Measurements from ENCODE around the gene NECAB2.

DNA sequence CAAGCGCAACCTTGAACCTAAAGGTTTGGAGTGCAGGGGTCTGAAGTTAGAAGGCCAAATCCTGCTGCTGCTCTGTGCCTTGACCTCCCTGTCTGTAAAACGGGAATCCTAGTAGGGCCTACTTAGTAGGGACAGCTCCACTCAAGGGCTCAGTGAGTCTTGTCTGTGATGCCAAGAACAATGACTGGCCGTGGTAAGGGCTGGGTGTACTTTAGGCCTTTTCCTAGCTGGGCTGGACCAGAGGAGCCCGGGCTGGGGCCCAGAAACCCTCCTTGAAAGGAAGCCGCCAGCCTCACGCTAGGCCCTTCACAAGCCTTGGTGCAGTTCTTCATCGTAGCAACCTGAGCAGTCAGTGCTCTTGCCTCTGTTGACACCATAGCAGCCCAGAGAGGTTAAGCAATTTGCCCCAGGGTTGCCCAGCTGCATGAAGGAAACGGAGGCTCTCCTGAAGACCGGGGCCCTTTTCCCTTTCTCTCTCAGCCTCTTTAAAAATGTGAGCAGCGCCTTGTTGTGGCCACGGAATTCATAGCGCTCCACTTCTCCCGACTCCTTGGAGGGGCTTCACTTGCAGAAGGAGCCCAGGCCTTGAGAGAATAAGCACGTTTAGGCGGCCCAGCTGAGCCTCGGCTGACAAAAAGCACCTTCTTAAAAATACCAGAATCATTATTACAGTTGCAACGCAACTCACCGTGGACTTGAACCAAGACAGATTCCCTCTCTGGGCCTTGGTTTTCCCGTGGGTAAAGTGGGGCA is 4.4 kb downstream of the NECAB2 start:
- TF ChIP-seq, protein P1, sequence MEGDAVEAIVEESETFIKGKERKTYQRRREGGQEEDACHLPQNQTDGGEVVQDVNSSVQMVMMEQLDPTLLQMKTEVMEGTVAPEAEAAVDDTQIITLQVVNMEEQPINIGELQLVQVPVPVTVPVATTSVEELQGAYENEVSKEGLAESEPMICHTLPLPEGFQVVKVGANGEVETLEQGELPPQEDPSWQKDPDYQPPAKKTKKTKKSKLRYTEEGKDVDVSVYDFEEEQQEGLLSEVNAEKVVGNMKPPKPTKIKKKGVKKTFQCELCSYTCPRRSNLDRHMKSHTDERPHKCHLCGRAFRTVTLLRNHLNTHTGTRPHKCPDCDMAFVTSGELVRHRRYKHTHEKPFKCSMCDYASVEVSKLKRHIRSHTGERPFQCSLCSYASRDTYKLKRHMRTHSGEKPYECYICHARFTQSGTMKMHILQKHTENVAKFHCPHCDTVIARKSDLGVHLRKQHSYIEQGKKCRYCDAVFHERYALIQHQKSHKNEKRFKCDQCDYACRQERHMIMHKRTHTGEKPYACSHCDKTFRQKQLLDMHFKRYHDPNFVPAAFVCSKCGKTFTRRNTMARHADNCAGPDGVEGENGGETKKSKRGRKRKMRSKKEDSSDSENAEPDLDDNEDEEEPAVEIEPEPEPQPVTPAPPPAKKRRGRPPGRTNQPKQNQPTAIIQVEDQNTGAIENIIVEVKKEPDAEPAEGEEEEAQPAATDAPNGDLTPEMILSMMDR (IDR thresholded peaks at IDR 0.05) = no peak
- TF ChIP-seq POLR2AphosphoS5 (IDR thresholded peaks at IDR 0.05) = no peak
- no peak for TF ChIP-seq EP300 (IDR thresholded peaks at IDR 0.05)
